C4-2B (cell line): Measurements from ENCODE around the gene DNAJB1.

ENCODE experiments used
- CTCF ChIP-seq: fragments of 450-650 bp; conservative IDR thresholded peaks from 2 replicates; pipeline ENCODE4 v1.5.1; 2017; ENCODE audit warnings: mild to moderate bottlenecking
- ZFX ChIP-seq: fragments of 450-650 bp; IDR thresholded peaks from 2 replicates; pipeline ENCODE4 v1.6.1; 2017

GRCh38 chr19:14544977-14545715 is 26.9 kb upstream of the DNAJB1 start:
- TF ChIP-seq ZFX (no peak), CTCF (no peak)
